Measurements from ENCODE around the gene C1orf185.
"Not testable (repeated sequence)": the region's sequence is repeated elsewhere in the genome, so short reads cannot be mapped to it uniquely, and the experiment has no call there.

C1orf185 gene

DNA sequence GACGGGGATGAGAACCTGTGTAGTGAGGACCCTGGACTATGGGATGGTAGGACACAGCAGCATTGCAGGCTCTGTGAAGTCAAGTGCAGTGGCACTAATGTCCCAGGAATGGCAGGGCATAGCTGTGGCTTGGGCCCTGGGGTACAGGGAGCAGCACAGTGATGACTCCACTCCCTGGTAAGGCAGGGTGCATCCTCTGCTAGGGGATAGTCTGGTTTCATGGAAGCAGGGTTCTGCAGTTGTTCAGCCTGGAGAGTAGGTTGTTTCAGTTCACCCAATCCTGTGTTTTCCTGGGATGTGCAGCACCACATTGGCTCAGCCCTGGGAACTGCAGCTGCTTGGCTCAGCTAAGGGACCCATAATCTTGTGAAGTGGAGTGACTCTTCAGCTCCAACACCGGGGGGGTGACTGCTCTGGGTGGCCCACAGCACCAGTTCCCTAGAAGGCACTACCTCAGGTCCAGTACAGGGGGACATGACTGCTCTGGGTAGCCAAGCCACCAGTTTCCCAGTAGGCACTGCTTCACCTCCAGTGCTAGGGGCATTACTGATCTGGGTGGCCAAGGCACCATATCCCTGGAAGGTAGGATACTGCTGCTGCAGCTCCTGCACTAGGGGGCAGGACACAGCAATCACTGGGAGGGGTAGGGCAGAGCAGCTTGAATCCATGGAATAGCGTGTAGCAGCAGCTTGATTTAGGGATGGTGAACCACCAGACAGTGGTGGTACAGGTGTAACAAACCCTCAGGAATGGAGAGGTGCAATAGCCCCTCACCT is 15.3 kb upstream of the C1orf185 start:
- no peaks in the 10 kb centered on the region for H3K4me1 ChIP-seq (ENCODE audit: control insufficient read depth in 1 of 2, insufficient read depth in 2 of 2, low read length in 2 of 2)
- H3K27ac ChIP-seq (ENCODE audit: low read depth, low read length), result no peak overlapping the region
- H3K9me3 ChIP-seq (ENCODE audit: control insufficient read depth in 1 of 2, low read length in 2 of 2), result peaks cover 0 to 2% of the 10 kb centered on the region in 2 donors
- H3K36me3 ChIP-seq (ENCODE audit: control insufficient read depth in 1 of 2, insufficient read depth in 2 of 2, low read length in 2 of 2), result no peaks in the 10 kb centered on the region
- H3K27me3 ChIP-seq (ENCODE audit: control insufficient read depth in 1 of 2, insufficient read depth in 2 of 2, low read length in 2 of 2), result peaks cover 9 to 13% of the 10 kb centered on the region in 2 donors
- no peak overlapping the region for H3K9ac ChIP-seq (ENCODE audit: low read depth in 1 of 2, low read length in 2 of 2)
- no peak overlapping the region for H3K4me3 ChIP-seq (ENCODE audit: low read depth in 1 of 2, low read length in 2 of 2)

- Histone ChIP-seq H3K27me3 (ENCODE audit: control insufficient read depth in 1 of 2, insufficient read depth in 2 of 2, low read length in 2 of 2) (peaks cover 9 to 13% of the 10 kb centered on the region in 2 donors), H3K4me3 (ENCODE audit: low read depth in 1 of 2, low read length in 2 of 2) (no peak overlapping the region), H3K27ac (ENCODE audit: low read depth, low read length) (no peak overlapping the region), H3K9ac (ENCODE audit: low read depth in 1 of 2, low read length in 2 of 2) (no peak overlapping the region), H3K9me3 (ENCODE audit: control insufficient read depth in 1 of 2, low read length in 2 of 2) (peaks cover 0 to 2% of the 10 kb centered on the region in 2 donors), H3K4me1 (ENCODE audit: control insufficient read depth in 1 of 2, insufficient read depth in 2 of 2, low read length in 2 of 2) (no peaks in the 10 kb centered on the region), H3K36me3 (ENCODE audit: control insufficient read depth in 1 of 2, insufficient read depth in 2 of 2, low read length in 2 of 2) (no peaks in the 10 kb centered on the region)
These were observed 13.6 kb upstream of the C1orf185 start for GRCh38 chr1:51088474-51088873.

- Histone ChIP-seq H3K36me3 (ENCODE audit: control insufficient read depth in 1 of 2, insufficient read depth in 2 of 2, low read length in 2 of 2) (no peaks in the 10 kb centered on the region), H3K4me1 (ENCODE audit: control insufficient read depth in 1 of 2, insufficient read depth in 2 of 2, low read length in 2 of 2) (no peaks in the 10 kb centered on the region), H3K9ac (ENCODE audit: low read depth in 1 of 2, low read length in 2 of 2) (no peak overlapping the region), H3K9me3 (ENCODE audit: control insufficient read depth in 1 of 2, low read length in 2 of 2) (peaks cover 0 to 2% of the 10 kb centered on the region in 2 donors), H3K4me3 (ENCODE audit: low read depth in 1 of 2, low read length in 2 of 2) (no peak overlapping the region), H3K27me3 (ENCODE audit: control insufficient read depth in 1 of 2, insufficient read depth in 2 of 2, low read length in 2 of 2) (no peaks in the 10 kb centered on the region), H3K27ac (ENCODE audit: low read depth, low read length) (no peak overlapping the region)
These were observed 8.4 kb upstream of the C1orf185 start for GRCh38 chr1:51093581-51093980.

- no peak overlapping the region for H3K27ac ChIP-seq (ENCODE audit: low read depth, low read length)
- no peaks in the 10 kb centered on the region for H3K27me3 ChIP-seq (ENCODE audit: control insufficient read depth in 1 of 2, insufficient read depth in 2 of 2, low read length in 2 of 2)
- H3K9ac ChIP-seq (ENCODE audit: low read depth in 1 of 2, low read length in 2 of 2), result no peak overlapping the region
- no peaks in the 10 kb centered on the region for H3K4me1 ChIP-seq (ENCODE audit: control insufficient read depth in 1 of 2, insufficient read depth in 2 of 2, low read length in 2 of 2)
- H3K9me3 ChIP-seq (ENCODE audit: control insufficient read depth in 1 of 2, low read length in 2 of 2), result no peaks in the 10 kb centered on the region
- no peak overlapping the region for H3K4me3 ChIP-seq (ENCODE audit: low read depth in 1 of 2, low read length in 2 of 2)
- no peaks in the 10 kb centered on the region for H3K36me3 ChIP-seq (ENCODE audit: control insufficient read depth in 1 of 2, insufficient read depth in 2 of 2, low read length in 2 of 2)
These were observed 4.9 kb upstream of the C1orf185 start for GRCh38 chr1:51097171-51097570.

- H3K36me3 ChIP-seq (ENCODE audit: control insufficient read depth in 1 of 2, insufficient read depth in 2 of 2, low read length in 2 of 2), result no peaks in the 10 kb centered on the region
- H3K27me3 ChIP-seq (ENCODE audit: control insufficient read depth in 1 of 2, insufficient read depth in 2 of 2, low read length in 2 of 2), result no peaks in the 10 kb centered on the region
- H3K4me1 ChIP-seq (ENCODE audit: control insufficient read depth in 1 of 2, insufficient read depth in 2 of 2, low read length in 2 of 2), result no peaks in the 10 kb centered on the region
- H3K9ac ChIP-seq (ENCODE audit: low read depth in 1 of 2, low read length in 2 of 2), result no peak overlapping the region
- H3K9me3 ChIP-seq (ENCODE audit: control insufficient read depth in 1 of 2, low read length in 2 of 2), result no peaks in the 10 kb centered on the region
- H3K27ac ChIP-seq (ENCODE audit: low read depth, low read length), result no peak overlapping the region
- no peak overlapping the region for H3K4me3 ChIP-seq (ENCODE audit: low read depth in 1 of 2, low read length in 2 of 2)
These were observed 1.7 kb upstream of the C1orf185 start for GRCh38 chr1:51100264-51100880.

DNA sequence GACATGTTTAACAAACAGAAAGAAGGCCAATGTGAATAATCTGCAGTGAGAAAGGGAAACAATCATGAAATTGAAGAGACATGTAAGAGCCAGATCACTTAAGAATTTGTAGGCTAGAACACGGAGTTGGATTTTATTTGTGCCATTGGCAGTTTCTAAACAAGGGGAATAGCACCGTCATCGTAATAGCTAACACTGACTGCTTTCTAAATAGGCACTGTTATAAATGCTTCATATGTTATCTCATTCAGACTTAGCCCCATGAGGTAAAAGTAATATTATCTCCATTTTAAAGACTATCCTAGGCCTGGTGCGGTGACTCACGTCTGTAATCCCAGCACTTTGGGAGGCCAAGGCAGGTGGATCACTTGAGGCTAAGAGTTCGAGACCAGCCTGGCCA is 12.1 kb downstream of the C1orf185 start:
- Histone ChIP-seq H3K9me3 (ENCODE audit: control insufficient read depth in 1 of 2, low read length in 2 of 2) (no peaks in the 10 kb centered on the region), H3K4me3 (ENCODE audit: low read depth in 1 of 2, low read length in 2 of 2) (no peak overlapping the region), H3K4me1 (ENCODE audit: control insufficient read depth in 1 of 2, insufficient read depth in 2 of 2, low read length in 2 of 2) (no peaks in the 10 kb centered on the region), H3K27me3 (ENCODE audit: control insufficient read depth in 1 of 2, insufficient read depth in 2 of 2, low read length in 2 of 2) (no peaks in the 10 kb centered on the region), H3K36me3 (ENCODE audit: control insufficient read depth in 1 of 2, insufficient read depth in 2 of 2, low read length in 2 of 2) (no peaks in the 10 kb centered on the region), H3K9ac (ENCODE audit: low read depth in 1 of 2, low read length in 2 of 2) (no peak overlapping the region), H3K27ac (ENCODE audit: low read depth, low read length) (no peak overlapping the region)

GRCh38 chr1:51115714-51116404 is 13.8 kb downstream of the C1orf185 start:
- H3K4me3 ChIP-seq (ENCODE audit: low read depth in 1 of 2, low read length in 2 of 2), result no peak overlapping the region
- H3K9ac ChIP-seq (ENCODE audit: low read depth in 1 of 2, low read length in 2 of 2), result no peak overlapping the region
- H3K4me1 ChIP-seq (ENCODE audit: control insufficient read depth in 1 of 2, insufficient read depth in 2 of 2, low read length in 2 of 2), result no peaks in the 10 kb centered on the region
- H3K36me3 ChIP-seq (ENCODE audit: control insufficient read depth in 1 of 2, insufficient read depth in 2 of 2, low read length in 2 of 2), result no peaks in the 10 kb centered on the region
- H3K9me3 ChIP-seq (ENCODE audit: control insufficient read depth in 1 of 2, low read length in 2 of 2), result no peaks in the 10 kb centered on the region
- no peak overlapping the region for H3K27ac ChIP-seq (ENCODE audit: low read depth, low read length)
- H3K27me3 ChIP-seq (ENCODE audit: control insufficient read depth in 1 of 2, insufficient read depth in 2 of 2, low read length in 2 of 2), result no peaks in the 10 kb centered on the region

- Histone ChIP-seq H3K27me3 (ENCODE audit: control insufficient read depth in 1 of 2, insufficient read depth in 2 of 2, low read length in 2 of 2) (no peaks in the 10 kb centered on the region), H3K9ac (ENCODE audit: low read depth in 1 of 2, low read length in 2 of 2) (no peak overlapping the region), H3K9me3 (ENCODE audit: control insufficient read depth in 1 of 2, low read length in 2 of 2) (no peaks in the 10 kb centered on the region), H3K4me3 (ENCODE audit: low read depth in 1 of 2, low read length in 2 of 2) (no peak overlapping the region), H3K4me1 (ENCODE audit: control insufficient read depth in 1 of 2, insufficient read depth in 2 of 2, low read length in 2 of 2) (no peaks in the 10 kb centered on the region), H3K36me3 (ENCODE audit: control insufficient read depth in 1 of 2, insufficient read depth in 2 of 2, low read length in 2 of 2) (no peaks in the 10 kb centered on the region), H3K27ac (ENCODE audit: low read depth, low read length) (no peak overlapping the region)
These were observed 17.3 kb downstream of the C1orf185 start for GRCh38 chr1:51119331-51119730.

GRCh38 chr1:51120629-51121028 is 18.6 kb downstream of the C1orf185 start:
- Histone ChIP-seq H3K9ac (ENCODE audit: low read depth in 1 of 2, low read length in 2 of 2) (no peak overlapping the region), H3K27ac (ENCODE audit: low read depth, low read length) (no peak overlapping the region), H3K36me3 (ENCODE audit: control insufficient read depth in 1 of 2, insufficient read depth in 2 of 2, low read length in 2 of 2) (no peaks in the 10 kb centered on the region), H3K27me3 (ENCODE audit: control insufficient read depth in 1 of 2, insufficient read depth in 2 of 2, low read length in 2 of 2) (no peaks in the 10 kb centered on the region), H3K4me1 (ENCODE audit: control insufficient read depth in 1 of 2, insufficient read depth in 2 of 2, low read length in 2 of 2) (no peaks in the 10 kb centered on the region), H3K9me3 (ENCODE audit: control insufficient read depth in 1 of 2, low read length in 2 of 2) (no peaks in the 10 kb centered on the region), H3K4me3 (ENCODE audit: low read depth in 1 of 2, low read length in 2 of 2) (no peak overlapping the region)

- not testable (repeated sequence) for H3K4me3 ChIP-seq (ENCODE audit: low read depth in 1 of 2, low read length in 2 of 2); H3K27ac ChIP-seq (ENCODE audit: low read depth, low read length); H3K4me1 ChIP-seq (ENCODE audit: control insufficient read depth in 1 of 2, insufficient read depth in 2 of 2, low read length in 2 of 2); H3K9ac ChIP-seq (ENCODE audit: low read depth in 1 of 2, low read length in 2 of 2); H3K9me3 ChIP-seq (ENCODE audit: control insufficient read depth in 1 of 2, low read length in 2 of 2); H3K36me3 ChIP-seq (ENCODE audit: control insufficient read depth in 1 of 2, insufficient read depth in 2 of 2, low read length in 2 of 2); H3K27me3 ChIP-seq (ENCODE audit: control insufficient read depth in 1 of 2, insufficient read depth in 2 of 2, low read length in 2 of 2)
These were observed 25.1 kb downstream of the C1orf185 start for GRCh38 chr1:51127152-51127551.

All from duodenal mucosa (tissue), 2 donors.